ENCODE data around the gene ADH1A.
"Not testable (repeated sequence)": the region's sequence is repeated elsewhere in the genome, so short reads cannot be mapped to it uniquely, and the experiment has no call there.

Gene ADH1A

GRCh38 chr4:99282731-99283130 lies 8.1 kb downstream of the ADH1A start:
- in situ Hi-C loops (cut with MboI; ENCODE audit: low sequenced_read_pairs): no loop called here

GRCh38 chr4:99281261-99281660 lies 9.5 kb downstream of the ADH1A start:
- in situ Hi-C loops (cut with MboI; ENCODE audit: low sequenced_read_pairs): no loop called here

- in situ Hi-C loops (cut with MboI; ENCODE audit: low sequenced_read_pairs): no loop called here
Measured at GRCh38 chr4:99276417-99276816, 14.4 kb downstream of the ADH1A start.

GRCh38 chr4:99275885-99276284 lies 14.9 kb downstream of the ADH1A start:
- in situ Hi-C loops (cut with MboI; ENCODE audit: low sequenced_read_pairs): no loop called here

- in situ Hi-C loops (cut with MboI; ENCODE audit: low sequenced_read_pairs): no loop called here
Measured at GRCh38 chr4:99275050-99275449, 15.7 kb downstream of the ADH1A start.

- in situ Hi-C loops (cut with MboI; ENCODE audit: low sequenced_read_pairs): no loop called here
Measured at GRCh38 chr4:99273704-99274103, 17.1 kb downstream of the ADH1A start.

GRCh38 chr4:99264927-99265326 lies 25.9 kb downstream of the ADH1A start:
- in situ Hi-C loops (cut with MboI; ENCODE audit: low sequenced_read_pairs): no loop called here

GRCh38 chr4:99252746-99253145 lies 38.0 kb downstream of the ADH1A start:
- in situ Hi-C loops (cut with MboI; ENCODE audit: low sequenced_read_pairs): no loop called here

GRCh38 chr4:99248714-99249113 lies 42.1 kb downstream of the ADH1A start:
- in situ Hi-C loops (cut with MboI; ENCODE audit: low sequenced_read_pairs): no loop called here

- in situ Hi-C loops (cut with MboI; ENCODE audit: low sequenced_read_pairs): no loop called here
Measured at GRCh38 chr4:99235955-99236354, 54.8 kb downstream of the ADH1A start.

GRCh38 chr4:99234331-99235010 lies 56.3 kb downstream of the ADH1A start:
- in situ Hi-C loops (cut with MboI; ENCODE audit: low sequenced_read_pairs): no loop called here

GRCh38 chr4:99233397-99233796 lies 57.4 kb downstream of the ADH1A start:
- in situ Hi-C loops (cut with MboI; ENCODE audit: low sequenced_read_pairs): not testable (repeated sequence)

GRCh38 chr4:99228706-99229105 lies 62.1 kb downstream of the ADH1A start:
- in situ Hi-C loops (cut with MboI; ENCODE audit: low sequenced_read_pairs): not testable (repeated sequence)

- in situ Hi-C loops (cut with MboI; ENCODE audit: low sequenced_read_pairs): not testable (repeated sequence)
Measured at GRCh38 chr4:99227646-99228045, 63.1 kb downstream of the ADH1A start.

All from HL-60/S4 treated with retinoic acid at 250 ng/mL for 4 days and 3 days (cell line).